ENCODE measurements around the gene CORT. TPM values are rescaled to one million over a fixed set of nuclear protein-coding genes. Genes with fewer than 3 reads are reported as not detected.
A peak's percentile ranks its signal among the peaks of the same experiment; 100 is the strongest.

Gene CORT
- total and polyA plus RNA-seq, 2 experiments from 2014 or later, result 0.22 TPM; not detected in 1

- H3F3A ChIP-seq (ENCODE audit: insufficient read depth), result no peaks in the 10 kb centered on the region
- peak; percentile 96 for DNase-seq
- H3K36me3 ChIP-seq (ENCODE audit: low read depth), result no peaks in the 10 kb centered on the region
- no peaks in the 10 kb centered on the region for H3K27me3 ChIP-seq (replicated peaks; ENCODE audit: insufficient read depth)
- H2AFZ ChIP-seq, result peak within 1 kb of the TSS; percentile 84
- TF ChIP-seq EZH2 (IDR thresholded peaks at IDR 0.05; ENCODE audit: insufficient read depth, poor library complexity, severe bottlenecking) (no peak), EZH2phosphoT487 (IDR thresholded peaks at IDR 0.05; ENCODE audit: insufficient read depth, low read depth) (no peak)
- H3K9ac ChIP-seq, result peak within 1 kb of the TSS; percentile 84
- H3K4me2 ChIP-seq (ENCODE audit: unreplicated experiment), result peak within 1 kb of the TSS; percentile 92
- H3K9me2 ChIP-seq (ENCODE audit: insufficient read depth), result no peaks in the 10 kb centered on the region
- H3K27ac ChIP-seq, result 0 out of 2 replicates have a peak within 1 kb of the TSS, but pooled peaks have one; percentile 7
- no peaks in the 10 kb centered on the region for H3K9me3 ChIP-seq (ENCODE audit: low read depth)
- H3K79me2 ChIP-seq (ENCODE audit: insufficient read depth), result peaks cover 72% of the 10 kb centered on the region
- H4K20me1 ChIP-seq (ENCODE audit: insufficient read depth), result no peaks in the 10 kb centered on the region
- H3K4me3 ChIP-seq, result peak within 1 kb of the TSS; percentile 99
- 13 to 18% methylated on average over 37 to 48 of the region's 50 CpGs for WGBS, 2 experiments (ENCODE audit: low coverage in 1 of 2, low lambda C conversion rate in 2 of 2, missing lambda C conversion rate in 2 of 2)
- 0 out of 2 replicates have a peak, but pooled peaks cover 4% of the 10 kb centered on the region for H3K4me1 ChIP-seq (ENCODE audit: insufficient read depth)
- in situ Hi-C loops (cut with MboI), result no loop called here
Observed at GRCh38 chr1:10474613-10475507, 25.0 kb downstream of the CORT start, which contains the start of gene PEX14. PEX14 (plus strand) TSS chr1:10474950; CDS start chr1:10474967, 17 bp downstream.

- H3K4me3 ChIP-seq, result peak overlapping the region; percentile 99
- no peak for DNase-seq
- H3K9me2 ChIP-seq (ENCODE audit: insufficient read depth), result no peaks in the 10 kb centered on the region
- no peak for TF ChIP-seq EZH2phosphoT487 (IDR thresholded peaks at IDR 0.05; ENCODE audit: insufficient read depth, low read depth)
- TF ChIP-seq EZH2 (IDR thresholded peaks at IDR 0.05; ENCODE audit: insufficient read depth, poor library complexity, severe bottlenecking), result no peak
- no peaks in the 10 kb centered on the region for H3F3A ChIP-seq (ENCODE audit: insufficient read depth)
- 0 out of 2 replicates have a peak, but pooled peaks cover 4% of the 10 kb centered on the region for H3K4me1 ChIP-seq (ENCODE audit: insufficient read depth)
- H3K27me3 ChIP-seq (replicated peaks; ENCODE audit: insufficient read depth), result no peaks in the 10 kb centered on the region
- H3K27ac ChIP-seq, result 0 out of 2 replicates have a peak overlapping the region, but pooled peaks have one; percentile 7
- no peaks in the 10 kb centered on the region for H3K9me3 ChIP-seq (ENCODE audit: low read depth)
- H4K20me1 ChIP-seq (ENCODE audit: insufficient read depth), result no peaks in the 10 kb centered on the region
- H3K4me2 ChIP-seq (ENCODE audit: unreplicated experiment), result peak overlapping the region; percentile 92
- in situ Hi-C loops (cut with MboI), result no loop called here
- H2AFZ ChIP-seq, result peak overlapping the region; percentile 84
- H3K36me3 ChIP-seq (ENCODE audit: low read depth), result no peaks in the 10 kb centered on the region
- peaks cover 74% of the 10 kb centered on the region for H3K79me2 ChIP-seq (ENCODE audit: insufficient read depth)
- H3K9ac ChIP-seq, result peak overlapping the region; percentile 84
- WGBS, 2 experiments (ENCODE audit: low coverage in 1 of 2, low lambda C conversion rate in 2 of 2, missing lambda C conversion rate in 2 of 2), result 2% methylated on average over 13 of the region's 13 CpGs
Observed at GRCh38 chr1:10475510-10475909, 25.7 kb downstream of the CORT start.

DNA sequence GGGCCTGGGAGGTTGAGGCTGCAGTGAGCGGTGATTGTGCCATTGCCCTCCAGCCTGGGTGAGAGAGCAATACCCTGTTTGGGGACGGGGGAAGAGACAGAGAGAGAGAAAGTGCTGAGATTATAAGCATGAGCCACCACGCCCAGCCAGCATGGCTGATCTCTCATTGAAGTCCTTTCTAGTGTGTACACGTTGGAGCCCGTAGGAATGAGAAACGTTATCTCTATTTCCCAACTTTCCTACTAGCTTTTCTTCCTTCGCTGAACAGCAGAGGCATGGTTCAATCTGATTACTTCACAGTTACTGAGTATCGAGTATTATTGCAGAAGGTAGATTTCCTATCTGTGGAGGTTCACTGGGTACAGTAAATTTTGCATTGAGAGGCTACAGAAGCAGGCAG, 29.5 kb downstream of the CORT start:
- Histone ChIP-seq H3K79me2 (ENCODE audit: insufficient read depth) (peaks cover 100% of the 10 kb centered on the region), H3K4me3 (no peak overlapping the region), H3K4me2 (ENCODE audit: unreplicated experiment) (no peak overlapping the region), H3K27me3 (replicated peaks; ENCODE audit: insufficient read depth) (no peaks in the 10 kb centered on the region), H3F3A (ENCODE audit: insufficient read depth) (no peaks in the 10 kb centered on the region), H3K9me3 (ENCODE audit: low read depth) (no peaks in the 10 kb centered on the region), H3K36me3 (ENCODE audit: low read depth) (no peaks in the 10 kb centered on the region), H3K9ac (no peak overlapping the region), H3K27ac (no peak overlapping the region), H3K4me1 (ENCODE audit: insufficient read depth) (no peaks in the 10 kb centered on the region), H4K20me1 (ENCODE audit: insufficient read depth) (no peaks in the 10 kb centered on the region), H2AFZ (no peak overlapping the region), H3K9me2 (ENCODE audit: insufficient read depth) (no peaks in the 10 kb centered on the region)
- TF ChIP-seq EZH2phosphoT487 (IDR thresholded peaks at IDR 0.05; ENCODE audit: insufficient read depth, low read depth), result no peak
- no peak for TF ChIP-seq EZH2 (IDR thresholded peaks at IDR 0.05; ENCODE audit: insufficient read depth, poor library complexity, severe bottlenecking)
- no peak for DNase-seq
- in situ Hi-C loops (cut with MboI), result no loop called here
- 80 to 81% methylated on average over 8 of the region's 8 CpGs for WGBS, 2 experiments (ENCODE audit: low coverage in 1 of 2, low lambda C conversion rate in 2 of 2, missing lambda C conversion rate in 2 of 2)

DNA sequence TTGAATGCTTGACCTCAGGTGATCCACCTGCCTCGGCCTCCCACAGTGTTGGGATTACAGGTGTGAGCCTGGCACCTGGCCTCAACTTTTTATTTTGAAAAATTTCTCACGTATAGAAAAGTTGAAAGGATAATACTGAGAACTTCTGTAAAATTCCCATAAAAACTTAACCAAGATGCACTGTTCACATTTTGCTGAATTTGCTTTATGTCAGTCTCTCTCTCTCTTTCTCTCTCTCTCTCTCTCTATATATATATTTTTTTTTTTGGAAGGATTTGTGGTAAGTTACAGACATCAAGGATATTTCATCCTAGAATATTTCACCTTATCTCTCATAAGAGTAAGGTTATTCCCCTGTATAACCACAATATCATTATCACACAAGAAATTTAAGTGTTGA, 30.8 kb downstream of the CORT start:
- Histone ChIP-seq H3K9ac (no peak overlapping the region), H3K27me3 (replicated peaks; ENCODE audit: insufficient read depth) (no peaks in the 10 kb centered on the region), H3K9me2 (ENCODE audit: insufficient read depth) (no peaks in the 10 kb centered on the region), H3K79me2 (ENCODE audit: insufficient read depth) (peaks cover 100% of the 10 kb centered on the region), H3K4me1 (ENCODE audit: insufficient read depth) (no peaks in the 10 kb centered on the region), H3K4me2 (ENCODE audit: unreplicated experiment) (no peak overlapping the region), H3K27ac (no peak overlapping the region), H2AFZ (no peak overlapping the region), H3K9me3 (ENCODE audit: low read depth) (no peaks in the 10 kb centered on the region), H3K36me3 (ENCODE audit: low read depth) (no peaks in the 10 kb centered on the region), H3F3A (ENCODE audit: insufficient read depth) (no peaks in the 10 kb centered on the region), H3K4me3 (no peak overlapping the region), H4K20me1 (ENCODE audit: insufficient read depth) (no peaks in the 10 kb centered on the region)
- DNase-seq, result no peak
- in situ Hi-C loops (cut with MboI), result no loop called here
- TF ChIP-seq EZH2phosphoT487 (IDR thresholded peaks at IDR 0.05; ENCODE audit: insufficient read depth, low read depth), result no peak
- no peak for TF ChIP-seq EZH2 (IDR thresholded peaks at IDR 0.05; ENCODE audit: insufficient read depth, poor library complexity, severe bottlenecking)
- WGBS, 2 experiments (ENCODE audit: low coverage in 1 of 2, low lambda C conversion rate in 2 of 2, missing lambda C conversion rate in 2 of 2), result 72 to 83% methylated on average over 2 of the region's 2 CpGs
